ENCODE data around the gene ITGB5.

- TF ChIP-seq CTCF (IDR thresholded peaks at IDR 0.05): no peak
- TF ChIP-seq POLR2A (IDR thresholded peaks at IDR 0.05): no peak
Measured at GRCh38 chr3:124841517-124841916, 45.6 kb downstream of the ITGB5 start.
